Stimulated activated CD4-positive, alpha-beta T cell treated with anti-CD3 and anti-CD28 coated beads, Interleukin-1b, Interleukin-23, amount 100 ng/mL, for 48 hours (primary cell): ENCODE data around the gene DNAJC3.
"Not testable (repeated sequence)": the region's sequence is repeated elsewhere in the genome, so short reads cannot be mapped to it uniquely, and the experiment has no call there.

Source experiments
- DNase-seq: peaks from one replicate; pipeline ENCODE4 v3.0.0-alpha.2; 2020

DNAJC3 gene

DNA sequence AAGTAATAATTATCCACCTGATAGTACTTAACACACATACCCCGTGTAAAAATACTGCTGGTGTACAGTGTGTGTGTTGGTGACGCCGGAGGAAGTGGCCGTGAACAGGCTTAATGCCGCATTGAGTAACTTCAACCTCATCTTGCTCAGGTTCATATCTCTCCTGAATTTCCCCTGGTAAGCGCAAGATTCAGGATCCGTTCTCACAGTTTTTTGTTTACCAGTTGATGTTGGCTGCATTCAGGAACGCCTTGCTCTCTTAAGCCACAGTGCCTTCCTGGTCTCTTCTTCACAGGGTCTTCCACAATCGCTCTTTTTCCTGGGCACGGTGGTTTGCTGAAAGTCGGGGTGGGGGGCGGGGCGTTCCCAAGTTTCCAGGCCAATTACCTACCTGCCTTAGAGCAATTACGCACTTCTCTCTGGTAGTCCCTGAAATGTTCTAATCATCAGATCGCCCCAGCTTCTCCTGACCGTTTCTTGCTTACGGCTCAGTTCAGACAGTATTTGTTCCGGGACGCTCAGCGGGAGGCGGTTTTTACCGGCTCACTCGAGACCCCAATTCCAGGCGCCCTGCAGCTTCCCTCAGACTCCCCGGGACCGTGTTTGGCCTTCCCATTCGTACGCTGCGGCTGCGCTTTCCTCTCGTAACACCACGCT, 706 bp upstream of the DNAJC3 start:
- DNase-seq, result peak; percentile 5

DNA sequence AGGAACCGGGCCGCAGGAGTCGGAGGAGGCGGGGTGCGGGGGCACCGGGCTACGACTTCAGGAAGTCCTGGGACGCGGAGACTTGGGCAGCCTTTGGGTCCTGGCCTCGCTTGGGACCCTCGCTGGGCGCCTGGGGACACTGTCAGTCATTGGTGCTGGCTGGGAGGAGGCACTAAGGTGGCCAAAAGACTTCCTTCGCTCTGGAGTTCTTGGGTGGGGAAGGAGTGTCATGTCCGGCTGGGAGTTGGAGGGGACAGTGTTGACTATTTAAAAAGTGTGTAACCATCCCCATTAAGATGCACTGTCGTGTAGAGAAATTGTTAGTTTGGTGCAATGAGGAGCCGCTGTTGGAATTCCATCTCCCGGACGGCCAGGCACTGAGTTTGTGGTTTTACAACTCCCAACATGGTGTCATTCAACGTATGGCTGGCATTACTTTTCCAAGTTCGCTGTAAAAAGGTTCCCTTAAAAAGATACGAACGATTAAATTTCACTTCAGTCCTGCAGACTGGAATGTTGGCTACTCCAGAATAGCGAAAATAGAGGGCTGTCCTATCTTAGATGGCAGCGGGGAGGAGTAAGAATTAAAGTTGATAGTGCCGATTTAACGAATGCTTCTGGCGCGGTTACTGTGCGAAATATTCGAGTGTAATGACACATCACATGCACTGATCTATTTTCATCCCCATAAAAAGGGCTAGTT, 776 bp downstream of the DNAJC3 start:
- DNase-seq, result no peak

DNA sequence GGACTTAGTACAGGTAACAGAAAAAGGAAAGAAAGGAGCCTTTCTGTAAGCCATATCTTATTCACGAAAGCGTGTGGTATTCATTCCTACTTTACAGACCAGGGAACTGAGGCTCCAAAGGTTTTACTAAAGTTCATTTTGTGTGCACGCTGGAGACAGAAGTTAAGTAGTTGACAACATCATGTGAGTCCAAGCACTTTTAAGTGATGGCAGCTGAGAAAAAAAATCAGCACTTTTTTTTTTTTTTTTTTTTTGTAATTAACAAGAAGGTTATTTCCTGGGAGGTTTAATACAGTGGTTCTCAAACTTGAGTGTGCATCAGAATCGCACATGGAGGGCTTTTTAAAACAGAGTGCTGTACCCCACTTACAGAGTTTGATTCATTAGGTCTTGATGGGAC, 2.0 kb downstream of the DNAJC3 start:
- DNase-seq, result no peak

DNA sequence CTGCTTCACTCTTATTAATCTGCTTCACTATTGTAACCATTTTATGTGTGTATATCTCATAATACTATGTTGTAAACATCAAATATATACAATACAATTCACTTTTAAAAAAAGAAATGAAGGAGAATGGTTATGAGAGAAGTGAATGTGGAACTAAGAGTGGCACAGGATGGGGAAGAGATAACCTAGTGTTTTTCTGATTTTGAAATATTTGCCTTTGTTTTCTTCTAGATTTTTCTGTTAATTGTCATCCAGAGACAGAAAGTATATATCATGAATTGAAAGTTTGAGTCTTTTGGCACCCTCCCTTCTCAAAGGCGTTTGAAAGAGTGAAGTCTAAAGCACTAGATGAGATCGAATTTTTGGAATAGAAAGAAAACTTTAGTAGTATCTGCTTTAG, 2.8 kb downstream of the DNAJC3 start:
- DNase-seq, result no peak

DNA sequence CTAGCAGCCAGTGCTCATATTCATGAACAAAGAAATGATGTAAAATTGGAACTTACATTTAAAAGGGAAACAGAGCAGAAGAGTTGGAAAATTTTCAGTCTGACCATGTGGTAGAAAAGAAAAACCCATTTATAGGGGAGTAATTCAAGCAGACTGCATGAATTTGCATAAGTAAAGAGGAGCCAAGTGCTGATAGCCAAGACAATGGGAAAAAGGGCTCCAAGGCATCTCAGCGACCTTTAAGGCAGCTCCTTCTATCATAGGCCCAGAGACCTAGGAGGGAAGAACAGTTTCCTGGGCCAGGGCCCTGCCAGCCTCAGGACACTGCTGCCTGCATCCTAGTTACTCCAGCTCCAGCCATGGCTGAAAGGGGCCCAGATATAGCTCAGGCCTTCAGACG, 7.5 kb downstream of the DNAJC3 start:
- DNase-seq, result no peak

DNA sequence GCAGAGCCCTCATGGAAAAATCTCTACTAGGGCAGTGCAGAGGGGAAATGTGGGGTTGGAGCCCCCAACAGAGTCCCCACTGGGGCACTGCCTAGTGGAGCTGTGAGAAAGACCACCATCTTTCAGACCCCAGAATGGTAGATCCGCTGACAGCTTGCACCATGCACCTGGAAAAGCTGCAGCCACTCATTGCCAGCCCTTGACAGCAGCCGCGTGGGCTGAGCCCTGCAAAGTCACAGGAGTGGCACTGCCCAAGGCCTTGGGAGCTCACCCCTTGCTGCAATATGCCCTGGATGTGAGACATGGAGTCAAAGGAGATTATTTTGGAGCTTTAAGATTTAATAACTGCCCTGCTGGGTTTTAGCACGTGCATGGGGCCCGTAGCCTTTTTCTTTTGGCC, 8.0 kb downstream of the DNAJC3 start:
- not testable (repeated sequence) for DNase-seq

DNA sequence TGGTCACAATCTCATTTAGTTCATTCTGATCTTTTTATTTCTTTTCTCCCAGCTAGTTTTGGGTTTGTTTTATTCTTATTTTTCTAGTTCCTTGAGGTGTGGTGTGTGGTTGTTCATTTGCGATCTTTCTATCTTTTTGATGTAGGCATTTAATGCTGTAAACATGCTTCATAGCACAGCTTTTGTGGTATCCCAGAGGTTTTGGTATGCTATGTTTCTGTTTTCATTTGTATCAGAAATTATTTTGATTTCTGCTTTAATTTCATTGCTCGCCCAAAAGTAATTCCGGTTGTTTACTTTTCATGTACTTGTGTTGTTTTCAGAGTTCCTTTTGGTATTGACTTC, 12.6 kb downstream of the DNAJC3 start:
- DNase-seq, result no peak

DNA sequence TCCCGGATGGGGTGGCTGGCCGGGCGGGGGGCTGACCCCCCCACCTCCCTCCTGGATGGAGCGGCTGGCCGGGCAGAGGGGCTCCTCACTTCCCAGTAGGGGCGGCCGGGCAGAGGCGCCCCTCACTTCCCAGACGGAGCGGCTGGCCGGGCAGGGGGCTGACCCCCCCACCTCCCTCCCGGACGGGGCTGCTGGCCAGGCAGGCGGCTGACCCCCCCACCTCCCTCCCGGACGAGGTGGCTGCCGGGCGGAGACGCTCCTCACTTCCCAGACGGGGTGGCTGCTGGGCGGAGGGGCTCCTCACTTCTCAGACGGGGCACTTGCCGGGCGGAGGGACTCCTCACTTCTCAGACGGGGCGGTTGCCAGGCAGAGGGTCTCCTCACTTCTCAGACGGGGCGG, 14.0 kb downstream of the DNAJC3 start:
- not testable (repeated sequence) for DNase-seq

DNA sequence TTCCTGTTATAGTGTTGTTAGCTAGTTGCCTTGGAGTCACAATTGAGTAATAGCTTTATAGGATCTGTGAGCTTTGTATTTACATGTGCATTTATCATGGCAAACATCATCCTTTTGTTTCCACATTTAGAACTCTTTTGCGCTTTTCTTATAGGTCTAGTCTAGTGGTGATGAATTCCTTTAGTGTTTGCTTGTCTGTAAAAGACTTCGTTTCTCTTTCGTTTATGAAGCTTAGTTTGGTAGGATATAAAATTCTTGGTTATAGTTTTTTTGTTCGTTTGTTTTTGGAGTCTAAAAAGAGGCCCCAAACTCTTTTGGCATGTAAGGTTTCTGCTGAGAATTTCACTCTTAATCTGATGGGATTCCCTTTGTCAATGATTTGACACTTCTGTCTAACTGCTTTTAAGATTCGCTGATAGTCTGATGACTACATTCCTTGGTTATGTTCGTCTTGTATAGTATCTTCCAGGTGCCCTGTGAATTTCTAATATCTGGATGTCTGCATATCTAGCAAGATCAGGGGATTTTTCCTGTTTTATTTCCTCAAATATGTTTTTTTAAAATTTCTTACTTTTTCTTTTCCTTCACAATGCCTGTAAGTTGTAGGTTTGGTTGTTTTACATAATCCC, 20.2 kb downstream of the DNAJC3 start:
- DNase-seq, result no peak

DNA sequence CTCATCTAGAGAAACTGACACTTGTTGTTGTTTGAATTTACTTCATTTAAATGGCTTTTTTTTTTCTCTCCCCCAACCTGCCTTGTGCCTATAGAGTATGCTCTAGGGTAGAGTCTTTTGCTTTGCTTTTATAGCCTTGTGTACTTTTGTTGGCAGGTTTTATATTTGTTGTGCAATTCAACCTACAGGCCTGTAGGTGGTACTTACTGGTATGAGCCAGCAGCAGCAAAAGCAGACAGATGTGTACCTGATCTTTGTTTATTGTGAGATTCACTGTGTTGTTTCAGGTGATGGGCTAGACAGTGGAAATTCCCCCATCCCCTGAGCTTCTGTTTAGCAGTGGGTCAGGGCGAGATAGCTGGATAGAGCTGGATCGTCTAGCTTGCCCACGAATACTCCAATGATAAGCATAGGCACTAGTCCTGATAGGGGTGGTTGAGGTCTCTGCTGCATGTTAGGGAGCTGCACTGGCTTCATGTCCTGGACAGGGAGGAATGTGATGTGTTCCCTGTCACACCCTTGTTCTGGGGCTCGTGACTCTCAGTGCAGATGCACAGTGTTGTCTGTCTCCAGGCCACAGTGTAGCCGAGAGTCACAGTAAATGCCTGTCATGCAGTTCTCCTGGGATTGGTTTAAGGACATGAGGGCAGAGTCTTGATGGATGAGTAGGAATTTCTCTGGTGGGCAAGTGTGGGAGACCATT, 21.3 kb downstream of the DNAJC3 start:
- no peak for DNase-seq

DNA sequence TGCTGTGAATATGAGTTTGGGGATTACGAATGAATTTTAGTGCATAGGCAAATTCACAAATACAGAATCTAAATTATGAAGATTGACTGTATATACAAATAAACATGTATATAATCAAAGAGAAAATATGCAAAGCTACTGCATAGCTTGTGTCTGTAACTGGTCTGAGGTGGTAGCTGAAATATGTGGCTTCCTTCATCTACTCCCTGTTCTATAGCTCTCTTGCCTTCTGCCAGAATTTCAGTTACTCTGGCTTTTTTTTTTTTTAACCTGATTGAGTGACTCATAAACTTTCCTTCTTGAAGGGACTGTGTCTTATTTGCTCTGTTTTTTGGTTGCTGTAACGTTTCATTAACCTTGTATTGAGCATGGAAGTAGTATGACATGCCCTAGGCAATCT, 26.6 kb downstream of the DNAJC3 start:
- DNase-seq, result no peak

DNA sequence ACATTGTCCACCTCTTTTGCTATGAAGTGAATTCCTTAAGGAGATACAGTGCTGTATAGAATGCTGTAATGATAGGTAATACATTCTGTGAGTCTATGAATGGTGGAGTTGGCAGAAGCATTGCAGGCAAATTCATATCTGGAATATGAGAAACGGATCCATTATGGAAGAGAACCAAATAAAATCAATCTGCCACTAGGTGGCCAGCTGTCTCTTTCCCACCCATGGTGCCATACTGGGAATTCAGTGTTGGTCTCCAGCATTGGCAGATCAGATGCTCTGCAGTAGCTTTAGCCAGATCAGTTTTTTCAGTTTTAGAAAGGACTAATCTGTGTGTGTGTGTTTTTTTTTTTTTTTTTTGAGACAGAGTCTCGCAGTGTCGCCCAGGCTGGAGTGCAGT, 27.6 kb downstream of the DNAJC3 start:
- DNase-seq, result no peak

DNA sequence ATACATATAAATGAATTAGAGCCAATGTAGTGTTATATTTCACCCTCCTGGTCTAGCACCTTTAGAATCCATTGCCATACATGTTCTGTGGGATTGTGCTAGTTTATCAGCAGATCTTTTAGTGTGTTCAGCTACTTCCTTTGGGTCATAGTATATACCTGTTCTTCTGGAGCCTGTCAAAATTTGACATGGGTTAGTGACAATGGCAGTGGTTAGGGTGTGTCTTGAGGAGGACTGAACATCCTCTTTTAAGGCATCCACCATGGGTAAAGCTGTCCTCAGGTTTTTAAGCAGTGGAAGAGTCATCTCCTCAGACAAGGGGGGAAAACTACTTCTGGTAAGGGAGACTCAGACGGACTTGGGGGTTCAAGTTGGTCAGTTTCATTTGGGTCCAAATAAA, 29.4 kb downstream of the DNAJC3 start:
- no peak for DNase-seq

DNA sequence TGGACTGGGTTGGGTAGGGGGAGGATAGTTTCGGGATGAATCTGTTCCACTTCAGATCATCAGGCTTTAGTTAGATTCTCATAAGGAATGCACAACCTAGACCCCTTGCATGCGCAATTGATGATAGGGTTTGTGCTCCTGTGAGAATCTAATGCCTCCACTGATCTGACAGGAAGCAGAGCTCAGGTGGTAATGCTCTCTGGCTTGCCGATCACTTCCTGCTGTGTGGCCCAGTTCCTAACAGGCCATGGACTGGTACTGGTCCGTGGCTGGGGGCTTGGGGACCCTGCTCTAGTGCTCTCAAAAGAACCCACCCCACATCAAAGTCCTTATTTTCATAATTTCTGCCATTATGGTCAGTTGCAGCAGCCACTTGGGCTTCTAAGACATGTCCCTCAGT, 30.1 kb downstream of the DNAJC3 start:
- DNase-seq, result no peak

DNA sequence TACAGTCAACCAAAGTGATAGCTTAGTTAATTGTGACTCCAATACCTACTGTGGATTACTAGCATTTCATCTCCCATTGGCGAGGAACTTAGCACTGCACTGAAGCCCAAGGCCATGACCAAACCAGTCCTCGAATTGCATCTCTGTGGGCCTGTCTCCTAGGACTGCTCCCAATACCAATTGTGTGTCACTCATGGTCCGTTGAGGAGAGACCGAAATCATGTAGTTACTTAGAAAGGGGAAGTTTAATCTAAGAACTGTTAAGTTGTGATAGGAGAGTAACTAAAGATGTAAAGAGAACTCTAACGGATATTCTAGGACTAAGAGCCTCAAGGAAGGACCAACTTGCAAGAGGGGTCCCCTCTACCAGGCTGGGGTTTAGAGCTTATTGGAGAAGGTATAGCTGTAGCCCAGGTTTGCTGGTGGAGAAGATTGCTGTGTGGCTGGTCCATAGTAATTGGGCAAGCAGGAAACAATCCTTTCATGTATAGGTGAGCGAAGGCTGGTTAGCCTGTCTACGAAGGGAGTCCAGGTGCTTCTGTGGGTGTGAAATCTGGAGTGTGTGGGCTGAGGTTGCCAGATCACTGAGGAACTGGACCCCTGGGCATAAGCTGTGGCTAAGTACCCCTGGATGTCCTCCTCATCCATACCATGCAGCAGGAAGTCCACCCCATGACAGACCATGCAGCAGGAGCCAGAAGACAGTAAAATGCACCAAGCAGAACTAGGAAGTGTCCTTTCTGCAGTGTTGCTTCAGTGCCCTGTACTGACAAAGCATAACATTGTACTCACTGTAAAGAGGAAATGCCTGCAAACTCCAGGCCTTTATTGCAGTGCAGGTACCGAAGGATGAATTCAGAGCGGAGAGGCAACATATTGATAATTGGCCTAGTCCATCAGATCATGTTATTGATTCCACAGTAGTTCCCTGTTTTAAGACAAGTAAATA, 30.8 kb downstream of the DNAJC3 start:
- DNase-seq, result no peak

DNA sequence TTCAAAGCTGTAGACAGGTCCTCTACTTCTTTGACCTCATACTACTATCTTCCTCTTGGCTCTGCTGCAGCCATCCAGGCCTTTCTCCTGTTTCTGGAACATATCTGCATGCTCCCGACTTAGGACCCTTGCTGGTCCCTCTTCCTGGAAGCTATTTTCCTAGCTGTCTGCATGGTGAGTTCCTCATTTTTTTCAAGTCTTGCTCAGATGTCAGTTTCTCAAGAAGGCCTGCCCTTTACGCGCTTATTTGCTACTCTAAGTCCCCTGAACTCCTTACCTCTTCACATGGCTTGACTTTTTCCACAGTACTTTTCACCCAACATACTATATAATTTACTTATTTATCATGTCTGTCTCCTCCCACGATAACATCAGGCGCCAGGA, 31.4 kb downstream of the DNAJC3 start:
- no peak for DNase-seq

DNA sequence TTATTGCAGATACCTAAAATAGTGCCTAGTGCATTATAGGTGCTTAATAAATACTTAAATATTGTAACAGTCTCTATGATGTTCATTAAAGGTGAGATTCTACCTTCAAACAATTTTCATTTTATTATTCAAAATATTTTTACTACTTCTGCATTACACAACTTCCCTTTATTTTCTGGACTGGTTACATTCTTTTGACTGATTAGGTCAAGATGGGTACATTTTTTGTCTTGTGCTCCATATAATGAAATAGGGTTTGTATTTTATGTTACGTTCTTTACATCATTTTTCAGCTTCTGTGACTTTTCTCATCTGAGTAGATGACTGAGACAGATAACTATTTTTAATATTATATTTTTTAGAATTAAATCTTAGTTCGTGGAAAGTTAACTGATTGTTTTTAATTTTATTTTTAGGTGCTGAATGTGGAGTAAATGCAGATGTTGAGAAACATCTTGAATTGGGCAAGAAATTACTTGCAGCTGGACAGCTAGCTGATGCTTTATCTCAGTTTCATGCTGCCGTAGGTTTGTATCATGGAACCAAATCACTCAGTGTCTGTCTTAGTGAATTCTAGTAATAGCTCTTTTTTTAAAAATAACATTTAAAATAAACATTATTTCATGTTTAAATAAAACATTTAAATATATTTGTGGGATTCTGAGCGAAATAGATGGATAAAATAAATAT, 32.0 kb downstream of the DNAJC3 start:
- no peak for DNase-seq

DNA sequence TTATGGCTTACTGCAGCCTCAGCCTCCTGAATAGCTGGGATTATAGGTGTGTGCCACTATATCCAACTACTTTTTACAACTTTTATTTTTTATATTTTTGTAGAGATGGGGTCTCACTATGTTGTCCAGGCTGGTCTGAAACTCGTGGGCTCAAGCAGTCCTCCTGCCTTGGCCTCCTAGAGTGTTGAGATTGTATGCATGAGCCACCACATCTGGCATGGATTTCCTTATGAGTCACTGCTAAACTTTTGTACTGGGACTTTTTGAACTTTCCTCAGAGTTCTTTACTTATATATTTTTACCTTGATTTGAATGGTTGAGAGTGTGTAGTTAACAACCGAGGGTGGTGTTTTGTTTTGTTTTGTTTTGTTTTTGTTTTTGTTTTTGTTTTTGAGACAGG, 33.4 kb downstream of the DNAJC3 start:
- no peak for DNase-seq

DNA sequence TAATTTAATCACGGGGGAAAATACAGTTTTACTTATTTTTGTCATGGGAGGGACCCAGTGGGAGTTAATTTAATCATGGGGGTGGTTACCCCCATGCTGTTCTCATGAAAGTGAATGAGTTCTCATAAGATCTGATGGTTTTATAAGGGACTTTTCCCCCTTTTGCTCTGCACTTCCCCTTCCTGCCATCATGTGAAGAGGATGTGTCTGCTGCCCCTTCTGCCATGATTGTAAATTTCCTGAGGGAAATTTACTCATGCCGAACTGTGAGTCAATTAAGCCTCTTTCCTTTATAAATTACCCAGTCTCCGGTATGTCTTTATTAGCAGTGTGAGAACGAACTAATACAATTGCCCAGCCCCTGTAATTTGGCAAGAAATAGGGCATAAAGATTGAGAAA, 35.9 kb downstream of the DNAJC3 start:
- not testable (repeated sequence) for DNase-seq

DNA sequence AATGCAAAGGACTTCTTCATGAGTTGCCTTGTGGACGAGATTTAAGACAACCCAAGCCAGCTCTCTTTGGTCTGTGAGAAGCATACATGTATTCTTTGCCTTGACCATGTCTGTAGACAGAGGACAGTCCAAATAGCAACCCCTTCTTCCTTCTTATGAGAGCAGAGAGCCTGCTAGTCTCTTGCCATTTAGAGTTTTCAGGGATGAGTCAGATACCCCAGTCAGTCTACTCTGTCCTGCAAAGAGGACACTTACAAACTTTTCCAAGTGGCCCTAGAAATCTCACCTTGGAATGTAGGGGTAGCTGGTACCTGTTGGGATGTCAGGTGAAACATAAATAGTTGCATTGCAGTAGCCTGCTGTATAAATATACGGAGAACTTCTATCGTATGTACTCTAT, 36.7 kb downstream of the DNAJC3 start:
- DNase-seq, result no peak

DNA sequence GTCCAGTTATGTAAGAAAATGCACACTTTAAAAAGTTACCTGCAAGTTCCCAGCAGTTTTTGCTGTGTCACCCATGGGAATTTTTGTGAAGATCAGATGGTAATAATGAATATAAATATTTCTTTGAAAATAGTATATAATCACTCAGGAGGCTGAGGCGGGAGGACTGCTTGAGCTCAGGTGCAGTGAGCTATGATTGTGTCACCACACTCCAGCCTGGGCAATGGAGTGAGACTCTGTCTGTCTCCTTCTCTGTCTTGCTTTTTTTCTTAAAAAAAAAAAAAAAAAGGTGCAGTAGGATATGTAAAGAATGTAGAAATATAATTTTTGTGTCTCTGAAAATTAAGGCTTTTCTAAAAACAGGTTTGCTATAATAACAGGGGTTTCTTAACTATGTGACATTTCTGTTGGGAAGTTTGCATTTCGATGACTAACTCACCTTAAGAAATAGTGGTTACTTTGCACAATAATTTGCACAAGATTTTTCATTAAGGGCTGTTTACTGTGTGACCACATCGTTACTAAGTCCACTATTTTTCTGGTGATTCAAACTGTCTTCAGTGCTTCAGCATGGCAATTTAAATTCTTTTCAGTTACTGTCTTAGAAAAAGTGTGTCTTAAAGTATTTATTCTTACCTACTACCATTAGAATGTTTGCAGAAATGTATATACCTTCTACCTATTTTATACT, 37.3 kb downstream of the DNAJC3 start:
- no peak for DNase-seq

DNA sequence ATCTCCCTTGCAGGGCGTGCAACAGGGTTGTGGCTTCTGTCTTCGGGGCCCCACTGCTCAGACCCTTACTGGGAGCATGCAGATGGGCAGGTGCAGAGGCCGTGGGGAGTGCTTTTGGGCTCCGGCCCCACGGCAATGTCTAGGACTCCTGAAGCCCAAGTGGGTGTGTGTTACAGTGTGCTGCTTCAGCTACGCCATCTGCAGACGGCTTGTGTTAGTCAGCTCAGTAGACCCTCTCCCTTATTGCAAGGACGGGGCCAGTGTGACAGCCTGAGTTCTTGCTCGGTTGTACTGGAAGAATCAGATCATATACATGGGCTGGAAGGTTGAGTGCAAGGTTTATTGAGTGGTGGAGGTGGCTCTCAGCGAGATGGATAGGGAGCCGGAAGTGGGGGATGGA, 39.3 kb downstream of the DNAJC3 start:
- DNase-seq, result no peak
